ENCODE data around the gene CBX3. TPM values are rescaled to one million over a fixed set of nuclear protein-coding genes. Genes with fewer than 3 reads are reported as not detected.
"Not testable (repeated sequence)": the region's sequence is repeated elsewhere in the genome, so short reads cannot be mapped to it uniquely, and the experiment has no call there.

The CBX3 gene
- total RNA-seq, 2 donors from 2014 or later, result 73.3 to 81.3 TPM

DNA sequence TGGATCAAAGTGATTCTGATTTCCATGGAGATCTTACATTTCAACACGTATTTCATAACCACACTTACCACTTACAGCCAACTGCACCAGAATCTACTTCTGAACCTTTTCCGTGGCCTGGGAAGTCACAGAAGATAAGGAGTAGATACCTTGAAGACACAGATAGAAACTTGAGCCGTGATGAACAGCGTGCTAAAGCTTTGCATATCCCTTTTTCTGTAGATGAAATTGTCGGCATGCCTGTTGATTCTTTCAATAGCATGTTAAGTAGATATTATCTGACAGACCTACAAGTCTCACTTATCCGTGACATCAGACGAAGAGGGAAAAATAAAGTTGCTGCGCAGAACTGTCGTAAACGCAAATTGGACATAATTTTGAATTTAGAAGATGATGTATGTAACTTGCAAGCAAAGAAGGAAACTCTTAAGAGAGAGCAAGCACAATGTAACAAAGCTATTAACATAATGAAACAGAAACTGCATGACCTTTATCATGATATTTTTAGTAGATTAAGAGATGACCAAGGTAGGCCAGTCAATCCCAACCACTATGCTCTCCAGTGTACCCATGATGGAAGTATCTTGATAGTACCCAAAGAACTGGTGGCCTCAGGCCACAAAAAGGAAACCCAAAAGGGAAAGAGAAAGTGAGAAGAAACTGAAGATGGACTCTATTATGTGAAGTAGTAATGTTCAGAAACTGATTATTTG is 16.3 kb upstream of the CBX3 start:
- DNase-seq (no peak), ATAC-seq (peak; percentile 10)
- intact Hi-C loops (cut with DNase I, micrococcal nuclease), result no loop called here

DNA sequence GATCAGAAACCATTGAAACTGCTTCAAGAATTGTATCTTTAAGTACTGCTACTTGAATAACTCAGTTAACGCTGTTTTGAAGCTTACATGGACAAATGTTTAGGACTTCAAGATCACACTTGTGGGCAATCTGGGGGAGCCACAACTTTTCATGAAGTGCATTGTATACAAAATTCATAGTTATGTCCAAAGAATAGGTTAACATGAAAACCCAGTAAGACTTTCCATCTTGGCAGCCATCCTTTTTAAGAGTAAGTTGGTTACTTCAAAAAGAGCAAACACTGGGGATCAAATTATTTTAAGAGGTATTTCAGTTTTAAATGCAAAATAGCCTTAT is 15.7 kb upstream of the CBX3 start:
- ATAC-seq, result no peak
- DNase-seq, result no peak
- intact Hi-C loops (cut with DNase I, micrococcal nuclease), result no loop called here

DNA sequence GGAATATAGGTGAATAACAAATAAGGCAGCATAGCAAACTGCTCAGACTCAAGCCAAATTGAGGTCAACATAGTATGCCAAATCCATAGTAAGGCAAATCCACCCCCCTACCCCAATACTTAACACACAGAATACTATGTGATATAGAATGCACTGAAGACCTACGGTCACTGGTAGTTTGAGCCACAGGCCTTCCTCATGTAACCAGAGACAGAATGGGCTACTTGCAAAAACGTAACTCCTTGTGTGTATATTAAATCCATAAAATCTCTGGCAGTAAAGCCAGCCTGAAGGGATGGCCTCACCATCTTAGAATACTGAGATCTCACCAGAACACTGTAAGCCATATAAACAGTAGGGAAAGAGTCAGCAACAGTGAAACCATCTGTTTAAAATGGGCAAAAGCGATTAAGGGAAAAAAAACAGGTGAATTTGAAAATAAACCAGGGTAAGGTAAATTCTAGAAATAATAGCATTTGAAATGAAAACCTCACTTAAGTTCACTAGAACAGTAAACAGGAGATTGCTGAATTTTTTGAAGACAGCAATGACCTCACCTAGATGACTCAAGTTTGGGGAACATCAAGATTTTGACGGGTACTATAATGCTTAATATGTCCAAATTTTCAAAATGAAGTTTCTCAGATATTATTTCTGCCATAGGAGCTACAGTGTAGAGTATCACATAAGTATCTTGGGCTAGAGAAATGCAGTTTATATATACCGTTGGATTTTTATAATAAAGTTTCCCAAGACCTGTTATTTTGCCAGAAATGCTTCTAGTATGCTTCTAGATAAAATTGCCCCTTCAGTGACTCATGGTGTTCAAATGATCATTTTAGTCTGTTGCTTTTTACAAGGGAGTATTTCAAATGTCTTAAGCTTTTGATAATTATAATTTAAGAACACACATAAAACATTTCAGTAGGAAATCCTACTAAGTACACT is 14.9 kb upstream of the CBX3 start:
- ATAC-seq, result no peak
- no peak for DNase-seq
- intact Hi-C loops (cut with DNase I, micrococcal nuclease), result no loop called here

DNA sequence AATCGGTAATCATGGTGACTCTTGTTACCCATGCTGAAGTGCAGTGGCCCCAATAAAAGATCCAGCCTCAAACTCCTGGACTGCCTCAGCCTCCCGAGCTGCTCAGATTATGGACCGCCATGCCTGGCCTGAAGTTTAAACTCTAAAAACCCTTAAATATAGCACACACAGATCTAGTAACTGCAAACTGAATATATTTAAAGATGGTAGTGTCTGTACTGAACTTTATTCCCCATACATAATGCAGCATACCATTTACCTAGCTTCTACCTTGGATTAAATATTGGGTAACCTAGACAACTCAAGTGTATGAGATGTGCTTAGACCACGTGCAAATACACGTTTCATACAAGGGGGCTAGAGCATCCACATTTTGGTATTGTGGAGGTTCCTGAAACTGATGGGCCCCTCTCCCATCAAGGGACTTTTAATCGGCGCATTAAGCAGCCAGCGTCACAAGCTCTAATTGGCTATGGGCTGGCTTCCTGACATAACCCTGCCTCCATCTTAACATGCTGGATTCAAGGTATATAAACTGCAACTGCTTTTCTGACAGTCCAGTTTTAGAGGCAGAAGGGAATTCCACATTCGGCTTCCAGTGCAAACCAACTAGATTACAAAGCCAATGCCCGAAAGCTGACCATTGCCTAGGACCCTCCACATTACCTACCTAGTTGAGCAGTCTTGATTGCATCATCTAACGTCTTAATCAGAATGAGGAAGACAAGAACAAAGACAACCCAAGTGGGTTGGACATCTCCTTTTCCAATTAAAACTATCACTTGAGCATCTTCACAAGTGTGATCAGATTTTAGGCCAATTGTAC is 14.0 kb upstream of the CBX3 start:
- ATAC-seq, result peak; percentile 4
- intact Hi-C loops (cut with DNase I, micrococcal nuclease), result no loop called here
- DNase-seq, result no peak

DNA sequence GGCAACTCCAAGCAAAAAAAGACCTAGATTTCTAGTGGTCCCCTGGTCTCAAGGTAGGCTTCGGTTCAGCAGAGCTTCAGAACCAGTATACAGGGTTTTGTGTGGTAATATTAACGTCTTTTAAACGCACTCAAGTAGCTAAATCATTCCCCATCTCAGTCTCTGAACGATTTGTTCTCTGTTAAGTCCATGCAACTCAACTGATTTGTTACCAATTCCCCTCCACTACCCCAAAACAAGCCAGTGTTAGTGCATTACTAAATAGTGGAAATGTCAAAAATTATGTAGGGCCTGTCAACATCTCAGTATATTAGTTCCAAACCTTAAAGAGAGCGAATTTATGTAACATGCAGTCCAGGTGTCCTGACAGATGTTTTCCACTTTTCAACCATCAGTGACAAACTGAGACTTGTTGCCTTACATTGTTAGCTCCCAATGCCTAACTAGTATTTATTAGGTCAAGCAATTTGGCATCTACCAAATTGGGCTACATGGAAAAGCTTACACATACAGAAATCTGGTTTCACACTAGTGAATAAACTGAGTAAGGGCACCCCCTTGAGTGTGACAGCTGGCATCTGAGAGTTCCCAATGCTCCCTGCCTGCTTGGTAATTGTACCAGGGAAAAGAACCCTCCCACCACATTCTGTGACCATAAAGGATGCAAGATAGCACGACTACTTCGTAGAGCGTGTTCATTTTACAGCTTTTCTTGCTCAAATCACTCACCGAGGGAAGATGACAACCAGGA is 13.2 kb upstream of the CBX3 start:
- ATAC-seq (no peak), DNase-seq (no peak)
- intact Hi-C loops (cut with DNase I, micrococcal nuclease), result no loop called here

DNA sequence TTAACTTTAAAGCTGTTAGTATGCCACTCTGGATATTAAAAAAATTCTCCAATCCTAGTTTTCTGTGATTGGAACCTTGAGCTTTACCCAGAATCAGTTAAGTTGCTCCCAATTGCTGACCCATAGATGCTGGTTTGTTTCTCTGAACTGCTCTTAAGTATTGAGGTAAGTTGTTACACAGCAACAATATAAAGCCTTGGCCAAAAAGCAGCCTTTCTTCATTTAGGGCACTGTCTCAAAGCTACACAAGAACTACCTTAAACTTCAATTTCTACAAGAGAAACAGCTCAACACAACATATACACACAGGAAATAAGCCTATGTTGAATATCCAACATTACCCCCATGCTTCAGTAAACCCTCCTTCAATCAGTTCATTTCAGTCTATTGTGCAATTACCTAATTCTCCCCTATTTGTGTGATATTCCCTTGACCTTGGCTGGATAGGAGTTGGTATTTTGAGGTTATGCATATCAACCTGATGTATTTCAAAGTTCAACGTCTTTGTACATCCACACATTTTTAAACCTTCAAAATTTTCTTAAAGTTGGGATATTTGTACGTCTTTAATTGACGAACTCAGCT is 12.5 kb upstream of the CBX3 start:
- ATAC-seq, result no peak

DNA sequence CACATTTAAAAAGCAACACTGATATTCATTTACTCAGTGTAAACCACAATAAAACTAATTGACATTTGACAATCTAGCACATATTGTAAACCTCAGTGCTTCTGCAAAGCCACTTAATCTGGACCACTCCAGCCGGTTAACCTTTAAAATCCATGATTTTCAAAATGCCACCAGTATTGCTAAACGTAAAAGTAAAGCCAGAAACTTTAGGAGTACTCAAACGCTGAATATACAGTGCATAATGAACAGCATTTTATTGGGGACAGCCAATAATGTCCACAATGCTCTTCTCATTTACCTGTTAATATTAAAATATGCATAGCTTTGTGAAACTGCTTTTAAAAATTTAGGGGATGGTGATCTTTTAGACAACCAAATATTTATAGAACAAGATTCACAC is 11.8 kb upstream of the CBX3 start:
- intact Hi-C loops (cut with DNase I, micrococcal nuclease), result loop anchor here in 1 of 2 donors (10.0 kb wide), 1 partner anchor 95 kb away; no protein-coding TSS in a partner anchor
- ATAC-seq, result no peak
- DNase-seq, result no peak

More for the DNA sequence above, 12.5 kb upstream of the CBX3 start:
- DNase-seq, result no peak
- intact Hi-C loops (cut with DNase I, micrococcal nuclease), result no loop called here

DNA sequence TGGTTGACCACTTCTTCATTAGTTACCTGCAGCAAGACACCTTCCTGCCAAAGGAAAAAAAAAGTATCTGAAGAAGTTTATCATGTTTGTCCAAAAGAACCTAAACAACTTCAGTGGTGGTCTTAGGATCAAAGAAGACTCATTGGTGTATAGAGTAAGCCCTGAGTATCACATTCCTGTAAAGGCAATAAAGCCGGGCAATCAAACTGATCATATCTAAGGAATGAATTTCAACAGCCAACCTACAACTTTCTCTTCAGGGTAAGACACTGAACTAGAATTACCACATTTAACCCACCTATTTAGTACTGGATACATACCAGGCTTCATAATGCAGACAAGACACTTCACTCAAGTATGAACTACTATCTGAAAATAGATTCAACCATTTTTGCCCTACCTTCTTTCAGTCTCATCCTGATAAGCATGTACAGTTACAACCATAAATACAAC is 11.1 kb upstream of the CBX3 start:
- intact Hi-C loops (cut with DNase I, micrococcal nuclease), result loop anchor here in 1 of 2 donors (10.0 kb wide), 1 partner anchor 96 kb away; no protein-coding TSS in a partner anchor
- ATAC-seq, result no peak
- no peak for DNase-seq

DNA sequence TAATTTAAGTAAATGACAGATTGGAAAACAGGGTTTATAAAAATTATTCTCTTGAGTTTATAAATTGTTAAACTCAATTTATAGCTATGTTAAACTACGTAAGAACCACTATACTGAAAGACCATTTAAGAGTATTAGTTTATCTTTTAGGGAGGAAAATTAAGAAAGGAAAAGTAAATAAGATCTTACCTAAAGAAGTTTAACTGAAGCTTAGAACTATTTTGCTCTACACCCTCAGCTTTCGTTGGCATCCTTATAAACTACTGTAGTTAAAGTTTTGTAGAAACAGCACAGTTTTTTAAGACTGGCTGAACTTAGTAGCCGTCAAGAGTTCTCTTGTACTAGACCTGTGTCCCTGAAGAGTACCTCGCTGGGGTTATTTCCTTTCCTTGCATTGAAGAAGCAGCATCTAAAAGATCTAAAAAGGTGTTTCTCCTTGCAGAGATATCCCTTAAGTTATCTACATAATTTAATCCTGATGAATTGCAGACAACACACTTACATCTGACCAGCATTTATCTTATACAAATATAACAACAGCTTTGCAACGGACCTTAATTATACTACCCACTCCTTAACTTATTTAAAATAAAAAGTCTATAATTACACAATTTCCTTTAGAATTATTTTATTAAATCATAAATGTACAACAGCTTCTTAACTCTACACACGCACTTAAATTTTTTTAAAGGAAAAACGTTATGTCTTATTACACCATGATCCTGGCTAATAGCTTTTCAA is 10.1 kb upstream of the CBX3 start:
- DNase-seq (no peak), ATAC-seq (no peak)
- intact Hi-C loops (cut with DNase I, micrococcal nuclease), result loop anchor here in 1 of 2 donors (10.0 kb wide), 1 partner anchor 97 kb away; no protein-coding TSS in a partner anchor

DNA sequence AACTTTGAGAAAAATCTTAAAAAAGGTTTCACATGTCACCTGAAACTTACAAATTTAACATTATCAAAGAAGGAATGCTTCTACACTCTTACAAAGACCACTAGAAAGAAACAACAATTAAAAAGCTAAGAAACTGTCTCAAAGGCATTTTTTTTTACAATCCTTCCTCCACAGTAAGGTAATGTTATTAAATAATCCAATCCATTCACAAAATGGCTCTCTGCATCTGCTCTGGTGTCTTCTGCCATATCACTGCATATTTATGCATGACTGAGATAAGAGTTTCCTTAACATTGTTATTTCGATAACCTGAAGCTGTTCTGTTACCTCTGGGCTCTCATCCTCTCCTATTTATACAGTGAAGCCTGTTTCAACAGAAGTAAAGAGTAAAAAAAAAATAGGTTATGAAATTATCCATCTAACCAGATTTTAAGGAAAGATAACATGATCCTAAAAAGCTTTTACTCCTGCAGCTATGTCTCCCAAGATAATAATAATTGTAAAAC is 9.5 kb upstream of the CBX3 start:
- ATAC-seq (no peak), DNase-seq (no peak)
- intact Hi-C loops (cut with DNase I, micrococcal nuclease), result loop anchor here in 1 of 2 donors (10.0 kb wide), 1 partner anchor 97 kb away; no protein-coding TSS in a partner anchor

DNA sequence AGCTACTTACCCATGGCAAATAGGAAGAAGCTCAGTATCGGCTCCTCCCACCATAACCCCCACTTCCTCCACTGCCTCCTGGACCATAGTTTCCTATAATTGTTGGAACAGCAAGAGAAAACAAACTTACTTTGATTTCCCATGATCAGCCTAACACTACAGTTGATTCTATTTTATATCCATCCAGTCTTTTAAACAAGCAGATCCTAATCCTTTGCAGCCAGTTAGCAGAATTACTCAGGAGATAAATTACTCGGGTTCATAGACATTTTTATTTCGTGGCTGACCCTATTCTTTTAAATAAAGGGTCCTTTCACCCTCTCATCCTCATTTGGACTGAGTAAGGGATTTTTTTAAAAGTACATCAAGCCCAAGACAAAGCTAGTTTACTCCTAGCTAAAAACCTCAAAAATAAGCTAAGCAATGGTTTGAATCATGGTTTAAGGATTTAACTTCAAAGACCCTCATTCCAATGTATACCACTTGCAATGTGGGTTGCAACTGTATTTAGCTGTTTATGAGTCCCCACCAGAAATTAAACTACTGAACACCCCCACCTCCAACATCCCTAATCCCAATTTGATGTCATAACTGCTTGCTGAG is 9.0 kb upstream of the CBX3 start:
- ATAC-seq (no peak), DNase-seq (no peak)
- intact Hi-C loops (cut with DNase I, micrococcal nuclease), result loop anchor here in 1 of 2 donors (10.0 kb wide), 1 partner anchor 98 kb away; no protein-coding TSS in a partner anchor

DNA sequence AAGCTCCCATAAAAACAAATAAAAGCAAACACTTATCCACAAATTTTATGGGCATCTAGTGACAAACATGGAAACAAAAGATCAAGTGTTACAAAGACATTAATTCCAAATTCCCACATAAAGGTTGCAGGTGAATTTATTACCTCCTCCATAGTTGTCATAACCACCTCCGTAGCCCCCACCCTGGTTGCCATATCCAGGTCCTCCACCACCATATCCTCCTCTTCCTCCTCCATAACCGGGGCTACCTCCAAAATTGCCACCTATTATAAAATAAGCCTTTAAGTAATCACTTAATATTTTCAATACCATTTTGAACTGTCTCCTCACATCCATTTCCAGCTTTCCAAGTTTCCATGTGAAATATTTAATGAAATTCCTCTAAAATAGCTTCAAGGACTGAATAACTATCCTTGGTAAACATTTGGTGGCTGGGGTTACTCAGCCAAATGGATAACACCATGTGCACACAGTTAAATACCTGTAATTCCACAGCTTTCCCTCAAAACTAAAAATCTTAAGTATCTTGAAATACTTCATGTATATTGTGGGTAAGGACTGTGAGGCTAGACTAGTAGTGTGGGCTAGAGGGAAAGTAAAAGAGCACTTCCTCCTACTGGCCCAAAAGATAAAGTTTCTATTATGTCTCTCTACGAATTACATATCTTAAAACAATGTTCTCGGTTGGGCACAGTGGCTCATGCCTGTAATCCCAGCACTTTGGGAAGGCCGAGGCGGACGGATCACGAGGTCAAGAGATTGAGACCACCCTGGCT is 7.9 kb upstream of the CBX3 start:
- DNase-seq (no peak), ATAC-seq (no peak)
- intact Hi-C loops (cut with DNase I, micrococcal nuclease), result loop anchor here in 1 of 2 donors (10.0 kb wide), 1 partner anchor 99 kb away; no protein-coding TSS in a partner anchor

DNA sequence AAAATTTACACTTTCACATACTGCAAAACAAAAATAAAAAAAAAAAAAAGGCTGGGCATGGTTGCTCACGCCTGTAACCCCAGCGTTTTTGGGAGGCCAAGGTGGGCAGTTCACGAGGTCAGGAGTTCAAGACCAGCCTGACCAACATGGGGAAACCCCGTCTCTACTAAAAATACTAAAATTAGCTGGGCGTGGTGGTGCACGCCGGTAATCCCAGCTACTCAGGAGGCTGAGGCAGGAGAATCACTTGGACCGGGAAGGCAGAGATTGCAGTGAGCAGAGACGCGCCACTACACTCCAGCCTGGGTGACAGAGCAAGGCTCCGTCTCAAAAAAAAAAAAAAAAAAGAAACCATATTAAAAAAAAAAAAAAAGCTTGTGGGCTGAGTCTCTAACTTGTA is 6.8 kb upstream of the CBX3 start:
- not testable (repeated sequence) for DNase-seq, ATAC-seq
- intact Hi-C loops (cut with DNase I, micrococcal nuclease), result loop anchor here in 1 of 2 donors (10.0 kb wide), 1 partner anchor 100 kb away; no protein-coding TSS in a partner anchor

DNA sequence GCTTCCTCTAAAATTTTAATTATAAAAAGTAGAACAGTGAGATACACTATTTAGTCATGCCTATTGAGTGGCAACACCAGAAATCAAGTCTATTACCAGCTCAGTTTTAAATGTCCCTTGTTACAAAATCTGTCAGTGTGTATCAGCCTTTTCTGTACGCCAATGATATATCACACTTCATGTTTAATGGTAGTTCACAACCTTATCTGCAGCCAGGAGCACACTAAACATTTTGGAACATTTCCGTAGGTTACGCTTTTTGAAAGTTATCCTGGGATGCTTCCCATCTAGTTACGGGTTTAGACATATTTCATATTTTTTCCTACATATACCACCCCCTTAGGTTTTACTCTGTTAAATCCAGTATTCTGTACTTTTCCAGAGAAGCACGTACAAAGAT is 6.4 kb upstream of the CBX3 start:
- ATAC-seq (no peak), DNase-seq (no peak)
- intact Hi-C loops (cut with DNase I, micrococcal nuclease), result loop anchor here in 1 of 2 donors (10.0 kb wide), 1 partner anchor 100 kb away; no protein-coding TSS in a partner anchor

DNA sequence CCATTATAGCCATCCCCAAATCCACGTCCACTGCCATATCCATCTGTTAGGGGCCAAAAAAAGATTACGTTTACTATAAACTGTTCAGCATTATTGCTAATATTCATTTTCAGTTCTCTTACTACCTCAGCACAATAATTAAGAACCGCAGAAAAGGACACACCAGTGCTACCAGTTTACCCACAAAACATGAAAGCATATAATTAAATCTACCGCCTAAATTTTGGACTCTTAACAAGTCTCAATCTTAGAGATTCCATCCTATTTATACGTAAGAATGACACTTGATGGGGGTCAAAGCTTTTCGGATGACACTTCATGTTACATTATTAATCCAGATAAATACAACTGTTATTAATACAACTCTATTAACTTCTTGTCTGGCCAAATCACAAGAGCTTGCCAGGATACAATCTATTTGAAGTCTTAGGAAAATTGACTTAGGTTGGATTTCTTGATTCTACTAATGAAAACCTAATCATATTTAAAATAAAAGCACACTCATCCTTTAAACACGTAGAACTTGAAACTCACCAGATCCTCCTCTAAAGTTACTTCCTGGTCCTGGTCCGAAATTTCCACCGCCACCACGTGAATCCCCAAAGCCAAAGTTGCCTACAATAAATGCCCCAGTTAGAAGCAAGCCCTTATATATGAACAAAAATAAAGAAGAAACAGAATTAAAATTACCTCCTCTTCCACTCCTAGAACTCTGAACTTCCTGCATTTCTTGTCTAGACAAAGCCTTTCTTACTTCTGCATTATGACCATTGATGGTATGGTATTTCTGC is 5.5 kb upstream of the CBX3 start:
- DNase-seq, result no peak
- intact Hi-C loops (cut with DNase I, micrococcal nuclease), result loop anchor here in 1 of 2 donors (10.0 kb wide), 1 partner anchor 101 kb away; no protein-coding TSS in a partner anchor
- ATAC-seq, result no peak

Measured in left colon (tissue), 2 donors.